ENCODE measurements around the gene OVAAL.
A peak's percentile ranks its signal among the peaks of the same experiment; 100 is the strongest.

OVAAL gene

GRCh38 chr1:180522213-180522515 is 36.6 kb upstream of the OVAAL start:
- DNase-seq (ENCODE audit: extremely low read depth, low read depth), result no peak
- TF ChIP-seq CTCF (IDR thresholded peaks at IDR 0.05; ENCODE audit: low read depth, low read length), result no peak

- no peak for TF ChIP-seq CTCF (IDR thresholded peaks at IDR 0.05; ENCODE audit: low read depth, low read length)
- no peak for DNase-seq (ENCODE audit: extremely low read depth, low read depth)
Observed at GRCh38 chr1:180524160-180524914, 34.4 kb upstream of the OVAAL start.

- no peak for DNase-seq (ENCODE audit: extremely low read depth, low read depth)
- TF ChIP-seq CTCF (IDR thresholded peaks at IDR 0.05; ENCODE audit: low read depth, low read length), result no peak
Observed at GRCh38 chr1:180524915-180525714, 33.6 kb upstream of the OVAAL start.

GRCh38 chr1:180525715-180526039 is 33.1 kb upstream of the OVAAL start:
- no peak for TF ChIP-seq CTCF (IDR thresholded peaks at IDR 0.05; ENCODE audit: low read depth, low read length)

GRCh38 chr1:180527101-180527669 is 31.6 kb upstream of the OVAAL start:
- TF ChIP-seq CTCF (IDR thresholded peaks at IDR 0.05; ENCODE audit: low read depth, low read length), result no peak
- DNase-seq (ENCODE audit: extremely low read depth, low read depth), result no peak

More at GRCh38 chr1:180525715-180526039, 33.1 kb upstream of the OVAAL start:
- no peak for DNase-seq (ENCODE audit: extremely low read depth, low read depth)

- no peak for TF ChIP-seq CTCF (IDR thresholded peaks at IDR 0.05; ENCODE audit: low read depth, low read length)
Observed at GRCh38 chr1:180528868-180529470, 29.8 kb upstream of the OVAAL start.

GRCh38 chr1:180530501-180530900 is 28.3 kb upstream of the OVAAL start:
- no peak for TF ChIP-seq CTCF (IDR thresholded peaks at IDR 0.05; ENCODE audit: low read depth, low read length)
- DNase-seq (ENCODE audit: extremely low read depth, low read depth), result peak; percentile 70

More at GRCh38 chr1:180528868-180529470, 29.8 kb upstream of the OVAAL start:
- DNase-seq (ENCODE audit: extremely low read depth, low read depth), result no peak

Data from AG09319 (cell line).